Measurements from ENCODE around the gene ANGPTL7.
"Not testable (repeated sequence)": the region's sequence is repeated elsewhere in the genome, so short reads cannot be mapped to it uniquely, and the experiment has no call there.

ANGPTL7 gene

GRCh38 chr1:11188858-11189451, at the start of gene ANGPTL7:
Gene ANGPTL7, plus strand, starts transcription at chr1:11189355. Its CDS starts 225 bp downstream, at chr1:11189580.
- DNase-seq = no peak

GRCh38 chr1:11142618-11143391, 46.4 kb upstream of the ANGPTL7 start:
- no peak for DNase-seq

GRCh38 chr1:11143401-11143800, 45.8 kb upstream of the ANGPTL7 start:
- no peak for DNase-seq

GRCh38 chr1:11143907-11144306, 45.2 kb upstream of the ANGPTL7 start:
- DNase-seq = no peak

- DNase-seq = no peak
Measured at GRCh38 chr1:11144570-11145256, 44.4 kb upstream of the ANGPTL7 start.

GRCh38 chr1:11145741-11146140, 43.4 kb upstream of the ANGPTL7 start:
- DNase-seq = no peak

- no peak for DNase-seq
Measured at GRCh38 chr1:11147197-11147770, 41.9 kb upstream of the ANGPTL7 start.

GRCh38 chr1:11150326-11150725, 38.8 kb upstream of the ANGPTL7 start:
- DNase-seq = no peak

- no peak for DNase-seq
Measured at GRCh38 chr1:11151114-11151513, 38.0 kb upstream of the ANGPTL7 start.

GRCh38 chr1:11151826-11152612, 37.1 kb upstream of the ANGPTL7 start:
- DNase-seq = no peak

- DNase-seq = no peak
Measured at GRCh38 chr1:11152755-11153154, 36.4 kb upstream of the ANGPTL7 start.

- DNase-seq = no peak
Measured at GRCh38 chr1:11153184-11153583, 36.0 kb upstream of the ANGPTL7 start.

GRCh38 chr1:11156441-11156840, 32.7 kb upstream of the ANGPTL7 start:
- no peak for DNase-seq

- no peak for DNase-seq
Measured at GRCh38 chr1:11156963-11157362, 32.2 kb upstream of the ANGPTL7 start.

GRCh38 chr1:11157394-11157793, 31.8 kb upstream of the ANGPTL7 start:
- no peak for DNase-seq

- DNase-seq = no peak
Measured at GRCh38 chr1:11157867-11158266, 31.3 kb upstream of the ANGPTL7 start.

GRCh38 chr1:11158291-11158690, 30.9 kb upstream of the ANGPTL7 start:
- DNase-seq = no peak

GRCh38 chr1:11158720-11159321, 30.3 kb upstream of the ANGPTL7 start:
- DNase-seq = no peak

- DNase-seq = not testable (repeated sequence)
Measured at GRCh38 chr1:11162752-11163151, 26.4 kb upstream of the ANGPTL7 start.

- not testable (repeated sequence) for DNase-seq
Measured at GRCh38 chr1:11166744-11167143, 22.4 kb upstream of the ANGPTL7 start.

GRCh38 chr1:11168731-11169130, 20.4 kb upstream of the ANGPTL7 start:
- DNase-seq = no peak

- DNase-seq = no peak
Measured at GRCh38 chr1:11169202-11169601, 20.0 kb upstream of the ANGPTL7 start.
